Measurements from ENCODE around the gene RBM15. TPM values are rescaled to one million over a fixed set of nuclear protein-coding genes. Genes with fewer than 3 reads are reported as not detected.

Gene RBM15
- polyA plus RNA-seq, 1 of the 3 experiments (the other 2 are of a cell fraction): 3.8 TPM

- TF ChIP-seq POLR2AphosphoS5 (IDR thresholded peaks at IDR 0.05; ENCODE audit: low read depth, low read length) (no peak), CHD2 (IDR thresholded peaks at IDR 0.05; ENCODE audit: low read length, partially characterized antibody) (no peak), MAX (IDR thresholded peaks at IDR 0.05; ENCODE audit: low read depth) (no peak), GABPA (IDR thresholded peaks at IDR 0.05; ENCODE audit: low read depth) (no peak), SMC3 (IDR thresholded peaks at IDR 0.05; ENCODE audit: low read depth, low read length) (no peak), MEF2A (IDR thresholded peaks at IDR 0.05; ENCODE audit: borderline replicate concordance, low read depth) (no peak)
- Histone ChIP-seq H3K27ac (ENCODE audit: low read depth in 2 of 2, low read length in 1 of 2) (no peak overlapping the region), H2AFZ (ENCODE audit: low read depth) (no peak overlapping the region), H3K4me2 (no peak overlapping the region), H3K9me3 (no peaks in the 10 kb centered on the region), H3K27me3 (ENCODE audit: insufficient read depth) (no peaks in the 10 kb centered on the region), H3K9ac (no peak overlapping the region), H3K79me2 (ENCODE audit: insufficient read depth) (no peaks in the 10 kb centered on the region), H3K9me2 (no peaks in the 10 kb centered on the region), H3K4me1 (ENCODE audit: control insufficient read depth in 1 of 2, insufficient read depth in 2 of 2, low read depth in 1 of 2, low read length in 1 of 2) (no peaks in the 10 kb centered on the region; a peak in 1 of 4 replicates), H3K4me3 (ENCODE audit: low read depth in 2 of 2, low read length in 1 of 2) (no peak overlapping the region), H3F3A (replicated peaks; ENCODE audit: insufficient read depth) (no peaks in the 10 kb centered on the region), H3K36me3 (replicated peaks in 1 of 2; ENCODE audit: control insufficient read depth in 1 of 2, insufficient read depth in 2 of 2, low read length in 1 of 2) (peaks cover 7 to 18% of the 10 kb centered on the region in 2 experiments), H4K20me1 (ENCODE audit: insufficient read depth) (no peaks in the 10 kb centered on the region)
- ChIA-PET CTCF (interaction anchor here (1.4 kb wide), 1 partner anchor 27 kb away, joined by 3 read pairs; no protein-coding TSS in a partner anchor), POLR2A (no interaction called here)
- 96% methylated on average over 1 of the region's 1 CpG for WGBS (ENCODE audit: low lambda C conversion rate)
- no peak for DNase-seq
These were observed 46.2 kb downstream of the RBM15 start for GRCh38 chr1:110385369-110385768.

DNA sequence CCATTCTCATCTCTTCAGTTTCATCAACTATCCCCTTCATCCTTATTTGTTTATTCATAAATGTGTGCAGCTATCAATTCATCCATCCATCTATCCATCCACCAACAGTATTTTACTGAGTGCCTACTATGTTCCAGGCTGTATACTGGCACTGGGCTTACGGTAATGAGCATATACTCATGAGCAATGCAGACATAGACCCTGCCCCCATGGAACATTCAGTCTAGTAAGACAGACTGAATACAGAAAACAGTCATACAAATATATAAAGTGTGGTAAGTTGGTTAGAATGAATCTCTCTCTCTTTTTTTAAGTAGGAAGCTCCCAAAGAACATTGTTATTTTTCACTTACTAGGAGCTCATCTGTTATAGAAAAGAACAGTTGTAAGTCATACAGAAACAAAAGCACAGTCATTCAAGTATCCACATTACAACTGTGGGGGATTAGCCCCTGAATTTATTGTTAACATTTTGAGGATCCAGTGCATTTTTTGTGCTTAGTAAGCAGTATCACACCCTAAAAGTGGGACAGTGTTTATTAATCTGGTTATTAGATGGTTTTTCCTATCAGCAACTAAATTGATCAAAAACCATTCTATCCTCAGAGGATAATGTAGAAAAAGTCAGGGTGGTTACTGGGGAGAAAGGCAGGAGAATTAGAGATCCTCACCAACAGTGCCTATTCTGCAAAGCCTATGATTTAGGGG, 48.0 kb downstream of the RBM15 start:
- Histone ChIP-seq H3K4me3 (ENCODE audit: low read depth in 2 of 2, low read length in 1 of 2) (no peak overlapping the region), H3K9ac (no peak overlapping the region), H3K79me2 (ENCODE audit: insufficient read depth) (no peaks in the 10 kb centered on the region), H4K20me1 (ENCODE audit: insufficient read depth) (no peaks in the 10 kb centered on the region), H3K36me3 (replicated peaks in 1 of 2; ENCODE audit: control insufficient read depth in 1 of 2, insufficient read depth in 2 of 2, low read length in 1 of 2) (peaks cover 2 to 6% of the 10 kb centered on the region in 2 experiments), H3K27ac (ENCODE audit: low read depth in 2 of 2, low read length in 1 of 2) (no peak overlapping the region), H3K9me3 (no peaks in the 10 kb centered on the region), H3K4me1 (ENCODE audit: control insufficient read depth in 1 of 2, insufficient read depth in 2 of 2, low read depth in 1 of 2, low read length in 1 of 2) (peaks cover 5 to 6% of the 10 kb centered on the region in 2 experiments; a peak in 1 of 4 replicates), H3K9me2 (no peaks in the 10 kb centered on the region), H3F3A (replicated peaks; ENCODE audit: insufficient read depth) (peaks cover 4% of the 10 kb centered on the region), H2AFZ (ENCODE audit: low read depth) (no peak overlapping the region), H3K27me3 (ENCODE audit: insufficient read depth) (no peaks in the 10 kb centered on the region), H3K4me2 (no peak overlapping the region)
- CTCF ChIA-PET: interaction anchor here (0.9 to 1.7 kb wide), 3 partner anchors 49 to 190 kb away, joined by 3 to 8 read pairs (median 3); partner anchors contain the start of gene RBM15
- DNase-seq: no peak
- POLR2A ChIA-PET: interaction anchor here (0.6 kb wide), 1 partner anchor 12 kb away, joined by 4 read pairs; no protein-coding TSS in a partner anchor
- 100% methylated on average over 1 of the region's 1 CpG for WGBS (ENCODE audit: low lambda C conversion rate)
- TF ChIP-seq RCOR1 (IDR thresholded peaks at IDR 0.05; ENCODE audit: low read length): no peak
- no peak for TF ChIP-seq GATA2 (CRISPR knock-in tag; IDR thresholded peaks at IDR 0.05)
- no peak for TF ChIP-seq NRF1 (IDR thresholded peaks at IDR 0.05; ENCODE audit: low read depth, low read length)
- no peak for TF ChIP-seq POLR2AphosphoS5 (IDR thresholded peaks at IDR 0.05; ENCODE audit: low read depth, low read length)
- TF ChIP-seq TEAD4 (IDR thresholded peaks at IDR 0.05; ENCODE audit: borderline replicate concordance, insufficient read depth): no peak
- TF ChIP-seq RXRA (IDR thresholded peaks at IDR 0.05; ENCODE audit: borderline replicate concordance, low read depth): no peak
- no peak for TF ChIP-seq JUND (IDR thresholded peaks at IDR 0.05)
- no peak for TF ChIP-seq MEF2A (IDR thresholded peaks at IDR 0.05; ENCODE audit: borderline replicate concordance, low read depth)
- TF ChIP-seq EP300 (IDR thresholded peaks at IDR 0.05; ENCODE audit: borderline replicate concordance in 1 of 2, low read depth in 1 of 2, low read length in 1 of 2): no peak
- TF ChIP-seq ZBTB33 (IDR thresholded peaks at IDR 0.05; ENCODE audit: borderline replicate concordance, low read depth): no peak
- no peak for TF ChIP-seq CTCF (IDR thresholded peaks at IDR 0.05)

All from SK-N-SH (cell line).